Stimulated activated CD8-positive, alpha-beta memory T cell treated with anti-CD3 and anti-CD28 coated beads, Interleukin-4, amount 100 ng/mL, for 4 hours (primary cell): Measurements from ENCODE around the gene RNPEPL1.

ENCODE experiments used
- DNase-seq, 2 donors: peaks; one replicate each; pipeline ENCODE4 v3.0.0-alpha.2; 2020; ENCODE audit warnings: low read depth in 2 of 2, low spot score in 1 of 2

RNPEPL1 gene

GRCh38 chr2:240622531-240623235 is 54.4 kb downstream of the RNPEPL1 start:
- no peak for DNase-seq

DNA sequence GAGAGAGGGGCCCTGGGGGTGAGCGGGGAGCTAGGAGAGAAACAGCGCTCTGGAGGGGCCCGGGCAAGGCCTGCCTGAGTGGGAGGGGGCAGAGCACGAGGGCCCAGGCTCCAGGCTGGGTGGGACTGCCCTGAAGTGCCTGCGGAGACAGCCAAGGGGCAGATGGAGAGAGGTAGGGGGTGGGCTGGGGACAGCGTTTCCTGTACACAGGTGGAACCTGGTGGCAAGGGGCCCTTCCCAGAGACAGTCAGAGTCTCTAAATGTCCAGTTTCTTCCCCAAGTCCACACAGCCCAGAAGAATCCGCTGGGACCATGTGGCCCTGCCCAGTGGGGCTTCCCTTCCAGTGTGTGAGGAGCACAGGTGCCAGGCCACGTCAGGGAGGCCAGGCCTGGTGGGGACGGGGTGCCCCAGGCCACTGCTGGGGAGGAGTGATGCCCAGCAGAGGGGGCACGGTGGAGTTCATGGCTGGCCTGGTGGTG is 55.3 kb downstream of the RNPEPL1 start:
- DNase-seq: no peak

DNA sequence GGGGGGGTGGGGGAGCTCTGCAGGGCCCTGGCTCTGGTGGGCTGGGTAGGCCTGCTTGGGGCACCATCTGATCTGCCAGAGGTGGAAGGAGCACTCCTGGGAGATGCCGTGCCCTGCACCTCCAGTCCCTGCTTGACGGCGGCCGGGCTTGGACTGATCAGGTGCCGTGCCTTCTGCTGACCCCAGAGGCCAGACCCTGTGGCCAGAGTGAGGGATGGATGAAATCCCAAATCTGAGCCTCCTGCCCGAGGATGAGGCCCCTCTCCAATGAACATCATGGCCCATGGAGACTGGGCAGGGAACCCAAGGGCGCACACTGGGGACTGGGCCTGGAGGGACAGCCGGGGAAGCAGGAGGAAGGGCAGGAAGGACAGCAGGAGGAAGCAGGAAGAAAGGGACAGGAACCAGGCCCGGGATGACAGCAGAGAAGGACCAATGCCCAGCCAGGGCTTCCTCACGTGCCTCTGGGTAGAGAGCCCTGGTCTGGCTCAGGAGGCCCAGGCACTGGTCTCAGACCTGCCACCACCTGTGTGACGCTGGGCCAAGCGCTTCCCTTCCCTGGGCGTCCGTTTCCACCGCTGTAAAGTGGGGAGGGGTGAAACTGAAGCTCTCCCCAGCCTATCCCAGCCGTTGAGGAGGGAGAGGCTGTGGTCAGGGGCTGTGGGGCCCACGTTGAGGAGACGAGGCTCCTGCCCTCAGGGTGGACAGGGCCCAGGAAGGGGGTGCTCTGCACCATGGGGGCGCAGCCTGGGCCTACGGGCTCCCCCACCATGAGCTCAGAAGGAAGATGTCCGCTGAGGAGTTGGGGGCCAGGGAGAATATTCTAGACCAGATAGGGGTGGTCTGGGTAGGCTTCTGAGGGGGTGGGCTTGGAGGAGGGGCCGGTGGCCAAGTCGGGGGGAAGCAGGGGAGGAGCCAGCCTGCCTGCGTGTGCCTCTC is 56.0 kb downstream of the RNPEPL1 start:
- DNase-seq: no peak

DNA sequence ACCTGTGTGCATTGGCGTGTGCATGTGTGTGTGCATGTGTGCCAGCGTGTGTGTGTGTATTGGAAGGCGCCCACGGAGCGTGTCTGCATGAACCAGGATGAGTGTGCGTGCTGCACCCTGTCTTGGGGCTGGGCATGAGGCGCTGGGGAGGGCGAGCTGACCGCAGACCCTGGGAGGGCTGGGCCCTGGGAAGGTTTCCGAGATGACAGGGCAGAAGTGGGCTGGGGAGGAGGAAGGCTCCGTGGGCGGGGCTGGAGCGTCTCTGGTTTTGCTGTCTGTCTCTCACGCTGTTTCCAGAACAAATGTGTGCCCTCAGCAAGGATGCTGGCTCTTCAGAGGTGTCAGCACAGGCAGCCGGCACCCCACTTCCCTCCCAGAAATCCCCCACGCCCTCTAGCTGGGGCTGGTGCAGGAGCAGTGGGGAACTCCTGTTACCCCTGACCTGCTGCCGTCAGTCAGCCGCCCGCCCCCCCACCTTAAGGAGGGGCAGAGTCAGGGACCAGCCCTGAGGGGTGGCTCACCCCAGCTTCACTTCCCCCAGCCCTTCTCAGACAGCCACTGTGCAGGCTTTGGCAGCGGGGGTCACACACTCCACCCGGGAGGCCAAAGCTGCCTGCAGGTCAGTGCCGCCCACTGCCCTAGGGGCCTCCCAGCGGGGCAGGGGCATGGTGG is 56.8 kb downstream of the RNPEPL1 start, which contains the start of gene GPR35:
Gene GPR35, plus strand, starts transcription at position 531 of the 672 bp plus-strand sequence. CDS start 4,473 bp downstream, outside the sequence.
- DNase-seq: peak; percentile 37 to 75

DNA sequence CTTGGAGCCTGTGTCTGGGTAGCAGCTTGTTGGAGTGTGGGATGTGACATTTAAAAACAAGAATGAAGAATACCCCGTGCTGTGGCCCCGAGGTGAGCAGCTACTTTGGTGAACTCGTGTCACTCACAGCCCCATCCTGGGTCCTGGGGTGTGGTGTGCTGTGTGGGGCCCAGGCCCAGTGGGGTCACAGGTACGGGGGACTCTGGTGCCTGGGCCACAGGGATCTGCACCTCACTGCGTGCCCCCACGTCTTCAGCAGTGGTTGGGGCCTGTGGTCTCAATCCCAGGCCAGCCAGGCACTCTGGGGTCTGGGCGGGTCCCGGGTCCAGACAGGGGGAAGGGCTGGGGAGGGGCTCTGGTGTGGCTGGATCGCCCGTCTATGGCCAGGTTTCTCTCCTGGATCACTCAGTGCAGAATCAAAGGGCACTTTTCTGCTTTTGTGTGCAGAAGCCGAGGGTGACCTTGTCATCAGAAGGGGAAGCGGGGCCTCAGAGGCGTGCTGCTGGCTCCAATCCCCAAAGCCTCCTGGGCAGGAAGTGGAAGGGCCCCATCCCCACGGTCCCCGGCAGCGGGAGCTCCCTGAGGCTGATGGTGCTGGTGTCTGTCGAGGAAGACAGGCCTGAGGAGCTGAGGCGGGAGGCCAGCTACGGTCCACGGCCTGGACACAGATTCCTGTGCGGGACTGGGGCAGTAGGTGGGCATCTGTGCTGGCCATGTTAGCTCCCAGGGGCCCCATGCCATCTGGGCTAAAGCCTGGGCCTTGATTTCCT is 58.4 kb downstream of the RNPEPL1 start:
- no peak for DNase-seq

DNA sequence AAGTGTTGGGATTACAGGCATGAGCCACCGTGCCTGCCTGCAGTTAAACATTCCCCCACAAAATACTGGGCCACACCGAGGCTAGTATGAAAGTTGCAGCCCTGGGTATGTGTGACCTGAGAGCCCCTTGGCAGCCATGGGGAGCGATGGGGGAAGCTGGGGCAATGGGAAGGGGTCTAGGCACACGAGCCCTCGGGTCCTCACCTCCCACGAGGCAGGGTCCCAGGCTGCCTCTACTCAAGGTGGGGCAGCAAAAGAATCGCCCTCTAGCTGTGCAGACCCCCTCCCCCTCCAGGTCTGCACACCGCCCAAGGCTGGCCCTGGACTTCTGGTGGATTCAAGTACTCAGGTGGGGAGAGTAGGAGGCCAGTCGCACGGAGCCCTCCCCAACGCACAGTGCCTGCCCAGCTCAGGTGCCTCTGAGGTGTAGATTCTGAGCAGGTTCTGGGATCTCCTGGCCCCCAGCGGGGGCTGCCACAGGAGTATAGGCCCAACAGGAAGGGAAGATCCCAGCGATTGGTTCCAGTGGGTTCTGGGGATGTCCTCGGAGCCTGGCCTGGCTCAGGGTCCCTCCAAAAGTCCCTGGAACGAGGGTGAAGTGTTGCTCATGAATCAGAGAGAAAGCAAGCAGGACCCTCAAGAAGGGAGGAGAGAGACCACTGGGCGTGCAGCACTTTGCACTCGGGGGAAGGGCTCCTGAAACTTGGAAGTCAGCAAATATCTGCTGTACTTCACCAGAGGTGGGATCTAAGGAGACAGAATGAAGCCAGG is 59.6 kb downstream of the RNPEPL1 start:
- no peak for DNase-seq

- DNase-seq: no peak
These were observed 60.2 kb downstream of the RNPEPL1 start for GRCh38 chr2:240628507-240628807.

- no peak for DNase-seq
These were observed 60.7 kb downstream of the RNPEPL1 start for GRCh38 chr2:240628808-240629618.

- DNase-seq: no peak
These were observed 61.3 kb downstream of the RNPEPL1 start for GRCh38 chr2:240629619-240629967.

GRCh38 chr2:240629968-240630770 is 61.9 kb downstream of the RNPEPL1 start:
- DNase-seq: no peak
